GM12878 (cell line): Measurements from ENCODE around the gene YAF2. TPM values are rescaled to one million over a fixed set of nuclear protein-coding genes. Genes with fewer than 3 reads are reported as not detected.

Source experiments
- ATAC-seq: fragments of 200-7000 bp; cut with Tn5 transposase; 3 replicates; pipeline ENCODE4 v1.9.1; 2020; ENCODE audit warnings: mild to moderate bottlenecking, moderate library complexity
- BruUV-seq: library from RNA; stranded (reverse); fragments of 400-500 nt; replicated peaks from 2 replicates; lab custom pipeline; 2021; lab: Mats Ljungman, UMichigan
- CTCF ChIA-PET: fragments of 300-600 bp; sonication (Branson Sonifier 250); formaldehyde crosslinking; extraction: SDS; loops from one replicate; lab custom pipeline; 2021; ENCODE audit warnings: inconsistent platforms; lab: Yijun Ruan, JAX
- POLR2A ChIA-PET: fragments of 350-600 bp; formaldehyde crosslinking; extraction: SDS; loops from one replicate; lab custom pipeline; 2021; ENCODE audit warnings: inconsistent platforms; lab: Charles Lee
- RAD21 ChIA-PET: fragments of 300-600 bp; sonication (Branson Sonifier 250); formaldehyde crosslinking; loops from one replicate; lab custom pipeline; 2023; ENCODE audit warnings: antibody characterized with exemption; ENCODE audit not compliant: unreplicated experiment; lab: Charles Lee
- SMC1A ChIA-PET: fragments of 300-600 bp; sonication (Branson Sonifier 250); formaldehyde crosslinking; loops from one replicate; lab custom pipeline; 2023; ENCODE audit not compliant: unreplicated experiment, uncharacterized antibody; lab: Charles Lee
- DNase-seq: peaks from one replicate; pipeline ENCODE4 v3.0.0-alpha.2; 2011; ENCODE audit warnings: low read depth, low spot score
- FAIRE-seq: peaks from 3 replicates; lab custom pipeline; 2011; peaks lifted over from hg19 to GRCh38; lab: Jason Lieb, UNC
- H2AFZ ChIP-seq: 2 replicates; pipeline ENCODE4 v1.6.0; 2011; ENCODE audit warnings: low read depth, low read length, control low read depth; ENCODE audit not compliant: control insufficient read depth
- H3K27ac ChIP-seq: 2 replicates; pipeline ENCODE4 v1.5.1; 2011; ENCODE audit warnings: control low read depth; ENCODE audit not compliant: control insufficient read depth, insufficient read depth
- H3K27me3 ChIP-seq, 2 experiments: replicated peaks in 1 of 2; 2 replicates each; pipeline versions ENCODE4 v1.6.0 to v1.6.1; 2011; ENCODE audit warnings: low read length in 1 of 2; ENCODE audit not compliant: control insufficient read depth in 2 of 2, insufficient read depth in 2 of 2
- H3K36me3 ChIP-seq, 2 experiments: 2 replicates each; pipeline ENCODE4 v1.5.1; 2011; ENCODE audit warnings: low read length in 1 of 2; ENCODE audit not compliant: control insufficient read depth in 2 of 2, insufficient read depth in 2 of 2
- H3K4me1 ChIP-seq: 2 replicates; pipeline ENCODE4 v1.6.1; 2011; ENCODE audit warnings: mild to moderate bottlenecking, low read length, moderate library complexity, mixed read lengths; ENCODE audit not compliant: control insufficient read depth, insufficient read depth
- H3K4me2 ChIP-seq: 2 replicates; pipeline ENCODE4 v1.6.0; 2011; ENCODE audit warnings: control low read depth; ENCODE audit not compliant: control insufficient read depth, insufficient read depth
- H3K4me3 ChIP-seq: fragments of 200-600 bp; sonication (generic); 2 replicates; pipeline ENCODE4 v1.5.1; 2016
- H3K79me2 ChIP-seq: 2 replicates; pipeline ENCODE4 v1.6.0; 2011; ENCODE audit warnings: low read length; ENCODE audit not compliant: control insufficient read depth, insufficient read depth
- H3K9ac ChIP-seq: 2 replicates; pipeline ENCODE4 v1.8.0; 2011; ENCODE audit warnings: low read length, control low read depth, mixed read lengths; ENCODE audit not compliant: control insufficient read depth, insufficient read depth
- H3K9me3 ChIP-seq: replicated peaks from 3 replicates; pipeline ENCODE4 v1.5.1; 2011; ENCODE audit warnings: mild to moderate bottlenecking, low read length; ENCODE audit not compliant: control insufficient read depth, insufficient read depth
- H4K20me1 ChIP-seq: 2 replicates; pipeline ENCODE4 v1.6.0; 2011; ENCODE audit not compliant: control insufficient read depth, insufficient read depth
- ATF7 ChIP-seq: fragments of 450-650 bp; IDR thresholded peaks from 2 replicates; pipeline ENCODE4 v1.6.1; 2016; ENCODE audit warnings: low read depth, mild to moderate bottlenecking
- BCL11A ChIP-seq: IDR thresholded peaks from 2 replicates; pipeline ENCODE4 v1.6.1; 2011; ENCODE audit warnings: low read depth, low read length
- BMI1 ChIP-seq: fragments of 450-650 bp; IDR thresholded peaks from 2 replicates; pipeline ENCODE4 v1.6.1; 2016; ENCODE audit warnings: mild to moderate bottlenecking, moderate library complexity, borderline replicate concordance
- CBX5 ChIP-seq: sonication (generic); IDR thresholded peaks from 2 replicates; pipeline ENCODE4 v1.6.1; 2016; ENCODE audit warnings: low read depth, moderate library complexity, mild to moderate bottlenecking, inconsistent platforms
- CEBPB ChIP-seq, 2 experiments: fragments of 150-350 bp in 1 of 2; IDR thresholded peaks; 2 replicates each; pipeline ENCODE4 v1.6.1; 2012 to 2014; ENCODE audit warnings: low read depth in 2 of 2, low read length in 2 of 2, borderline replicate concordance in 1 of 2, inconsistent platforms in 1 of 2
- HCFC1 ChIP-seq: fragments of 150-350 bp; IDR thresholded peaks from 2 replicates; pipeline ENCODE4 v1.6.1; 2014; ENCODE audit warnings: low read length
- HDAC6 ChIP-seq: fragments of 200-600 bp; sonication (generic); IDR thresholded peaks from one replicate; pipeline ENCODE4 v1.8.0; 2017; ENCODE audit warnings: antibody characterized with exemption; ENCODE audit not compliant: unreplicated experiment
- PAX8 ChIP-seq: fragments of 450-650 bp; IDR thresholded peaks from 2 replicates; pipeline ENCODE4 v1.6.1; 2017; ENCODE audit warnings: mild to moderate bottlenecking, moderate library complexity
- POLR2AphosphoS2 ChIP-seq: IDR thresholded peaks from 2 replicates; pipeline ENCODE4 v1.6.1; 2011; ENCODE audit warnings: low read depth, mild to moderate bottlenecking, low read length, improper control_type of control experiment, moderate library complexity
- RB1 ChIP-seq: fragments of 450-650 bp; formaldehyde crosslinking; IDR thresholded peaks from 2 replicates; pipeline ENCODE4 v1.6.1; 2017; ENCODE audit warnings: mild to moderate bottlenecking, borderline replicate concordance
- SIX5 ChIP-seq: IDR thresholded peaks from 2 replicates; pipeline ENCODE4 v1.6.1; 2011; ENCODE audit warnings: mild to moderate bottlenecking, low read depth, low read length, moderate library complexity; ENCODE audit not compliant: severe bottlenecking
- SMAD5 ChIP-seq: IDR thresholded peaks from 2 replicates; pipeline ENCODE4 v1.6.1; 2016; ENCODE audit warnings: antibody characterized with exemption, low read depth
- SMARCA5 ChIP-seq: fragments of 450-650 bp; IDR thresholded peaks from 2 replicates; pipeline ENCODE4 v1.6.1; 2017; ENCODE audit warnings: mild to moderate bottlenecking
- SMC3 ChIP-seq: IDR thresholded peaks from 2 replicates; pipeline ENCODE4 v1.6.1; 2011; ENCODE audit warnings: low read length, improper control_type of control experiment, borderline replicate concordance
- SP1 ChIP-seq: IDR thresholded peaks from one replicate; pipeline ENCODE4 v1.6.1; 2011; ENCODE audit warnings: low read depth, low read length
- SREBF2 ChIP-seq: IDR thresholded peaks from 2 replicates; pipeline ENCODE4 v1.6.1; 2012; ENCODE audit warnings: mild to moderate bottlenecking, low read length
- ZBED1 ChIP-seq: IDR thresholded peaks from 2 replicates; pipeline ENCODE4 v1.6.1; 2016; ENCODE audit warnings: borderline replicate concordance
- ZZZ3 ChIP-seq: IDR thresholded peaks from 2 replicates; pipeline ENCODE4 v1.6.1; 2011; ENCODE audit warnings: low read depth; ENCODE audit not compliant: control insufficient read depth, insufficient read length
- WGBS: methylation state at CpG from one replicate; pipeline ENCODE4 v1.1.6; 2016; ENCODE audit warnings: low lambda C conversion rate; ENCODE audit not compliant: insufficient replicate concordance, insufficient coverage; ENCODE audit errors: missing lambda C conversion rate; 5-methylcytosine and 5-hydroxymethylcytosine counted together
- in situ Hi-C: fragments of 300-500 bp; cut with MboI; formaldehyde crosslinking; loops from 9 replicates; pipeline ENCODE4 v1.14.3; 2018; ENCODE audit warnings: mixed read lengths
- intact Hi-C: fragments of 100-400 bp; cut with micrococcal nuclease; formaldehyde crosslinking; loops from one replicate; pipeline ENCODE4 v1.14.2; 2022; ENCODE audit not compliant: unreplicated experiment
- polyA plus RNA-seq, 11 experiments: library from polyadenylated mRNA; depleted of rRNA in 4 of 11; unstranded in 6 of 11; stranded (reverse) in 5 of 11; fragments of >200 nt; fragmentation: Nextera tagmentation in 4 of 11; fragmentation: Illumina TruSeq in 1 of 11; extraction: Ambion mirVana in 4 of 11; extraction: Trizol in 1 of 11; gene quantifications; 1 replicate in 1 of 11; 2 replicates in 10 of 11; pipeline versions ENCODE4 v1.2.1 to v1.2.3, GENCODE V29; 2011 to 2016; ENCODE audit warnings: inconsistent platforms in 2 of 11, missing spikeins in 2 of 11, low read depth in 1 of 11
- total RNA-seq, 4 experiments: library from RNA; depleted of rRNA in 3 of 4; stranded (reverse); fragments of >200 nt in 3 of 4; fragmentation: Illumina TruSeq in 1 of 4; extraction: Trizol in 1 of 4; gene quantifications; 2 replicates each; pipeline versions ENCODE4 v1.2.1 to v1.2.3, GENCODE V29; 2013 to 2021
- TF ChIP-seq, protein P1 (sequence below): IDR thresholded peaks from 2 replicates; pipeline ENCODE4 v1.6.1; 2011; ENCODE audit warnings: borderline replicate concordance, low read depth, mild to moderate bottlenecking, moderate library complexity, mixed read lengths, low read length; ENCODE audit not compliant: insufficient read depth; ENCODE audit errors: extremely low read length

The YAF2 gene
- total and polyA plus RNA-seq, 10 of the 15 experiments (the other 5 are each of a cell fraction or from before 2014, with no cell fraction given): 18.8 to 36.6 (median 23.0) TPM

- H3K4me1 ChIP-seq: no peaks in the 10 kb centered on the region
- no peaks in the 10 kb centered on the region for H3K79me2 ChIP-seq
- in situ Hi-C loops: no loop called here
- SMC1A ChIA-PET: no interaction called here
- no peaks in the 10 kb centered on the region for H3K36me3 ChIP-seq
- no peaks in the 10 kb centered on the region for H3K27me3 ChIP-seq
- no peak overlapping the region for H2AFZ ChIP-seq
- no peak overlapping the region for H3K4me3 ChIP-seq
- BruUV-seq: no TSS peak
- CTCF ChIA-PET: no interaction called here
- no peak overlapping the region for H3K9ac ChIP-seq
- no peak for FAIRE-seq
- intact Hi-C loops: no loop called here
- RAD21 ChIA-PET: no interaction called here
- H4K20me1 ChIP-seq: no peaks in the 10 kb centered on the region
- H3K9me3 ChIP-seq: no peaks in the 10 kb centered on the region; the same call in 2 of the 3 replicates
- no peak for TF ChIP-seq SMC3
- no peak overlapping the region for H3K27ac ChIP-seq
- no peak for ATAC-seq
- DNase-seq: no peak
- no peak overlapping the region for H3K4me2 ChIP-seq
- POLR2A ChIA-PET: no interaction called here
Observed at GRCh38 chr12:42278128-42278510, 40.1 kb upstream of the YAF2 start.

DNA sequence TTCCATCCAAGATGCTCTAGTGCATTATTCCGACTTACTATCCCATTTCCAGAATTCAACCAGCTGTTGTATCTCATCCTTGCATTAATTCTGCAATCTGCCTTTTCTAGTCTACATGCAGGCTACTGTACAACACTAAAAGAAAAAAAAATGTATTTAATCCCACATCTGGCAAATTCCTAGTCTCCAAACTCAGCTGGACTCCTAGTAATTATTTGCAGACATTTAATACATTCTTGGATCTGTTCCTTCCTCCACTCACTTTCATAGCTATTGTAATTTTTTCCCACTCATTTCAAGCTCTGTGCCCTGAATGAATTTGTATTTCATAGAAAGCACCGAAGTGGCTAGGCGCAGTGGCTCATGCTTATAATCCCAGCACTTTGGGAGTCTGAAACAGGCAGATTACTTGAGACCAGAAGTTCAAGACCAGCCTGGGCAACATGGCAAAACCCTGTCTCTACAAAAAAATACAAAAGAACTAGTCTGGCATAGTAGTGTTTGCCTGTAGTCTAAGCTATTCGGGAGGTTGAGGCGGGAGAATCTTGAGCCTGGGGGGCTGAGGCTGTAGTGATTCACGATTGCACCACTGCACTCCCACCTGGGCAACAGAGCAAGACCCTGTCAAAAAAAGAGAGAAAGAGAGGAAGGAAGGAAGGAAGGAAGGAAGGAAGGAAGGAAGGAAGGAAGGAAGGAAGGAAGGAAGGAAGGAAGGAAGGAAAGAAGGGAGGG is 39.5 kb upstream of the YAF2 start:
- Histone ChIP-seq H3K36me3 (no peaks in the 10 kb centered on the region), H3K27ac (no peak overlapping the region), H3K4me2 (no peak overlapping the region), H4K20me1 (no peaks in the 10 kb centered on the region), H3K4me1 (no peaks in the 10 kb centered on the region), H3K9me3 (no peaks in the 10 kb centered on the region; the same call in 2 of the 3 replicates), H3K9ac (no peak overlapping the region), H2AFZ (no peak overlapping the region), H3K4me3 (no peak overlapping the region), H3K79me2 (no peaks in the 10 kb centered on the region), H3K27me3 (no peaks in the 10 kb centered on the region)
- ChIA-PET CTCF (interaction anchor here (0.6 to 0.9 kb wide), 2 partner anchors 54 to 246 kb away, joined by 3 to 4 read pairs; no protein-coding TSS in a partner anchor), POLR2A (no interaction called here), SMC1A (interaction anchor here (1.3 kb wide), 1 partner anchor 104 kb away, joined by 3 read pairs; no protein-coding TSS in a partner anchor), RAD21 (interaction anchor here (1.0 kb wide), 1 partner anchor 55 kb away, joined by 4 read pairs; no protein-coding TSS in a partner anchor)
- in situ Hi-C loops: no loop called here
- no TSS peak for BruUV-seq
- 68% methylated on average over 6 of the region's 6 CpGs for WGBS
- DNase-seq (no peak), ATAC-seq (no peak), FAIRE-seq (no peak)
- intact Hi-C loops: no loop called here
- TF ChIP-seq PAX8: no peak
- TF ChIP-seq SP1: no peak
- no peak for TF ChIP-seq ZBED1
- TF ChIP-seq ATF7: no peak
- no peak for TF ChIP-seq CBX5
- no peak for TF ChIP-seq SMC3
- TF ChIP-seq BMI1: no peak
- no peak for TF ChIP-seq SMAD5
- no peak for TF ChIP-seq ZZZ3
- TF ChIP-seq SIX5: no peak
- TF ChIP-seq HDAC6: no peak
- no peak for TF ChIP-seq BCL11A
- TF ChIP-seq, protein P1, sequence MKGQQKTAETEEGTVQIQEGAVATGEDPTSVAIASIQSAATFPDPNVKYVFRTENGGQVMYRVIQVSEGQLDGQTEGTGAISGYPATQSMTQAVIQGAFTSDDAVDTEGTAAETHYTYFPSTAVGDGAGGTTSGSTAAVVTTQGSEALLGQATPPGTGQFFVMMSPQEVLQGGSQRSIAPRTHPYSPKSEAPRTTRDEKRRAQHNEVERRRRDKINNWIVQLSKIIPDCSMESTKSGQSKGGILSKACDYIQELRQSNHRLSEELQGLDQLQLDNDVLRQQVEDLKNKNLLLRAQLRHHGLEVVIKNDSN: no peak
- TF ChIP-seq CEBPB (IDR thresholded peaks at IDR 0.05; ENCODE audit: borderline replicate concordance in 1 of 2, low read depth in 2 of 2, low read length in 2 of 2): no peak
- no peak for TF ChIP-seq HCFC1
- TF ChIP-seq SREBF2: no peak
- no peak for TF ChIP-seq SMARCA5
- no peak for TF ChIP-seq RB1
- TF ChIP-seq POLR2AphosphoS2: no peak
